HFFc6 (cell line): ENCODE measurements around the gene FLAD1. TPM values are rescaled to one million over a fixed set of nuclear protein-coding genes. Genes with fewer than 3 reads are reported as not detected.

Experiments used
- DNase-seq: peaks from one replicate; pipeline ENCODE4 v3.0.0-alpha.2; 2018
- H3K27ac Mint-ChIP-seq: 2 replicates; pipeline ENCODE4 v1.8.0; 2020; ENCODE audit warnings: mild to moderate bottlenecking, mixed read lengths
- H3K27me3 Mint-ChIP-seq: 2 replicates; pipeline ENCODE4 v1.8.0; 2021; ENCODE audit warnings: mild to moderate bottlenecking, moderate library complexity, mixed read lengths; ENCODE audit not compliant: insufficient read depth
- H3K36me3 Mint-ChIP-seq: 2 replicates; pipeline ENCODE4 v1.8.0; 2021; ENCODE audit warnings: low read depth, mixed read lengths
- H3K4me1 Mint-ChIP-seq: 2 replicates; pipeline ENCODE4 v1.8.0; 2020; ENCODE audit warnings: low read depth, mixed read lengths
- H3K4me3 Mint-ChIP-seq: 2 replicates; pipeline ENCODE4 v1.8.0; 2020; ENCODE audit warnings: mild to moderate bottlenecking, moderate library complexity, mixed read lengths
- H3K9me3 Mint-ChIP-seq: 2 replicates; pipeline ENCODE4 v1.8.0; 2020; ENCODE audit warnings: mild to moderate bottlenecking, mixed read lengths
- microRNA-seq: library from miRNA; unstranded; fragments of <30 nt; microRNA quantifications from one replicate; pipeline ENCODE4, GENCODE V29; 2019
- total RNA-seq, 6 experiments: library from RNA; stranded (reverse); fragmentation: NEBNext Ultra II Directional; extraction: Animal tissue kit (Norgen Biotek cat#: 25700); gene quantifications; 2 replicates in 1 of 6; 3 replicates in 5 of 6; pipeline ENCODE4 v1.2.3, GENCODE V29; 2021
- TF ChIP-seq, protein P1 (sequence below): fragments of 200-600 bp; sonication (generic); IDR thresholded peaks from 2 replicates; pipeline ENCODE4 v1.5.0; 2021; ENCODE audit warnings: antibody characterized with exemption, mild to moderate bottlenecking

The FLAD1 gene
- total RNA-seq, 6 experiments from 2014 or later: 25.1 to 35.3 (median 29.6) TPM

DNA sequence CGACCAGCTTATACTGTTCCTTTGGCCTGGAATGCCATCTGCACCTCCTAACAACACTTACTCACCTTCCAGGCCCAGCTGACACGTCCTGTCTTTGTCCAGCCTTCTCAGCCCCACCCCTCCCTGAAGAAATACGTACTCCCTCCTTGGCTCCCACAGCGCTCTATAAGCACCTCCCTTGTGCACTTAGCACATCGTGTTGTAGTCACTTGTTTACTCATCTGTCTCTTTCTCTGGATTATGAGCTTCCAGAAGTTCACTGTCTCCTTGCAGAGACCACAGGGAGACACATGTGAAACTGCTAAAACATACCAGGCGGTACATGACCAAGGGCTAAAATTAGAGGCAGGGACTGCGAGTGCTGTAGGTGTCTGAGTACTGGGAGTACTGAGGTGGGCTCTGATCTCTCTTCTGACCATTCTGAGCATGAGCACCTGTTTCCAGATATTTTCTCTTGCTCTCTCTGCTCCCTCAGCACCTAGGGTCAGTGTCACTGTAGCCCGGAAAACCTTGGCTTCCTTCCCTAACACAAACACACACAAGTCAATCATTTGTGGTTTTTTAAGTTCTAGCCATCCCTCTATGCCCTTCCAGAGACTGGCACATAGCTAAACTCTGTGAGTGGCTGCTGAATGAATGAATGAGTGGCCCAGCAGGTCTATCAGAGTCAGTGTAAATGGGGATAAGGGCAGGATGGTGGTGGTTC is 55.6 kb downstream of the FLAD1 start:
- H3K27me3 Mint-ChIP-seq: peaks cover 49% of the 10 kb centered on the region
- no peaks in the 10 kb centered on the region for H3K9me3 Mint-ChIP-seq
- no peaks in the 10 kb centered on the region for H3K36me3 Mint-ChIP-seq
- no peak overlapping the region for H3K4me3 Mint-ChIP-seq
- TF ChIP-seq, protein P1, sequence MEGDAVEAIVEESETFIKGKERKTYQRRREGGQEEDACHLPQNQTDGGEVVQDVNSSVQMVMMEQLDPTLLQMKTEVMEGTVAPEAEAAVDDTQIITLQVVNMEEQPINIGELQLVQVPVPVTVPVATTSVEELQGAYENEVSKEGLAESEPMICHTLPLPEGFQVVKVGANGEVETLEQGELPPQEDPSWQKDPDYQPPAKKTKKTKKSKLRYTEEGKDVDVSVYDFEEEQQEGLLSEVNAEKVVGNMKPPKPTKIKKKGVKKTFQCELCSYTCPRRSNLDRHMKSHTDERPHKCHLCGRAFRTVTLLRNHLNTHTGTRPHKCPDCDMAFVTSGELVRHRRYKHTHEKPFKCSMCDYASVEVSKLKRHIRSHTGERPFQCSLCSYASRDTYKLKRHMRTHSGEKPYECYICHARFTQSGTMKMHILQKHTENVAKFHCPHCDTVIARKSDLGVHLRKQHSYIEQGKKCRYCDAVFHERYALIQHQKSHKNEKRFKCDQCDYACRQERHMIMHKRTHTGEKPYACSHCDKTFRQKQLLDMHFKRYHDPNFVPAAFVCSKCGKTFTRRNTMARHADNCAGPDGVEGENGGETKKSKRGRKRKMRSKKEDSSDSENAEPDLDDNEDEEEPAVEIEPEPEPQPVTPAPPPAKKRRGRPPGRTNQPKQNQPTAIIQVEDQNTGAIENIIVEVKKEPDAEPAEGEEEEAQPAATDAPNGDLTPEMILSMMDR: no peak
- H3K4me1 Mint-ChIP-seq: peaks cover 8% of the 10 kb centered on the region
- H3K27ac Mint-ChIP-seq: no peak overlapping the region
- peak; percentile 16 for DNase-seq

DNA sequence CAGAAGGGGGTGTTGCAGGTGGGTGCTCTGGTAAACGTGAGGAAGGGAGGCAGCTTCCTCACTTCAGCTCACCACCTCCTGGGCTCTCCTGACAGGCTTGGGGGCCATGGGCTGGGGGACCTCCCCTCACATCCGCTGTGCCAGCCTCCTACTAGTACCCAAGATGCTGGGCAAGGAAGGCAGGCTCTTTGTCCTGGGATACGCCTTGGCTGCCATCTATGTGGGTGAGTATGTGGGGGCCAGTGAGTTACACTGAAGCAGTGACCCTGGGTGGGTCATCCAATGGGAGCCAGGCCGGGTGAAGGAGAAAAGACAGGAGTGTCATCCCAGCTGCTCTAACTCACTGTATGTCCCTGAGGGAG is 56.1 kb downstream of the FLAD1 start:
- Mint-ChIP-seq H3K4me1 (peaks cover 9% of the 10 kb centered on the region), H3K36me3 (no peaks in the 10 kb centered on the region), H3K9me3 (no peaks in the 10 kb centered on the region), H3K27me3 (peaks cover 43% of the 10 kb centered on the region), H3K27ac (no peak overlapping the region), H3K4me3 (no peak overlapping the region)
- DNase-seq: no peak
- TF ChIP-seq, protein P1: no peak

DNA sequence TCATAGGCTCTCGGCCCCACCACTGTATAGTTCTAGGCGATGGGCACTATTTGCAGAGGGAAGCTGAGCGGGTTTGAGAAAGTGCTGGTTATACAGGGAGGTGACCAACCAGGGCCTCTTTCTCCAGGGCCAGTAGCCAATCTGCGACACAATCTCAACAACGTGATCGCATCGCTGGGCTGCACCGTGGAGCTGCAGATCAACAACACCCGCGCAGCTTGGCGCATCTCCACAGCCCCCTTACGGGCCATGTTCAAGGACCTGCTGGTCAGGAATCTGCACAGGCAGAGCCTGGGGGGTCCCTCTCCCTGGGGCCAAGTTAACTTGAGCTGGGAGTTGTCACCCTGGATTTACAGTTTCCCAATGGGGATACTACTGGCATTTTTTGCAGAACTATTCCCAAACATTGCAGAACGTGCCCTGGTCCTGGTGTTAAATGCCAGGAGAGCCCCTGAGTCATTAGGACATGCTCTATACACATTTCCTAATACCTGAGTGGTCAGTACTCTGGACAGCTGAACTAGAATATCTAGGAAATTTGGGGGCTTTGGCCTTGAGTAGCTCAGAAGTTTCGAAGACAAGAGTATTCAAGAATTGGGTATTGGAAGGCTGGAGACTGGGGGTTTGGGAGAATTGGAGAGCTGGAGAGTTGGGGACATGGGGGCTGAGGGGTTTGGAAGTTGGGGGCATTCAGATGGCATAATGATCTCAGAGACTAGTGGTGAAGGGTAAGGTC is 57.4 kb downstream of the FLAD1 start:
- H3K27me3 Mint-ChIP-seq: peaks cover 32% of the 10 kb centered on the region
- H3K4me3 Mint-ChIP-seq: no peak overlapping the region
- TF ChIP-seq, protein P1: no peak
- H3K4me1 Mint-ChIP-seq: peaks cover 22% of the 10 kb centered on the region
- DNase-seq: no peak
- no peaks in the 10 kb centered on the region for H3K9me3 Mint-ChIP-seq
- H3K27ac Mint-ChIP-seq: no peak overlapping the region
- no peaks in the 10 kb centered on the region for H3K36me3 Mint-ChIP-seq

Small RNA genes within 50 kb of the gene (microRNA-seq; reads per million reads assigned to microRNA genes)
- gene MIR4258: not detected

Other genes starting within 250 kb of the FLAD1 start
- gene KCNN3, start 113.1 kb upstream of the FLAD1 start, total RNA-seq: not detected
- gene PMVK, start 46.6 kb upstream of the FLAD1 start, total RNA-seq: 10 to 100 TPM; 29.1 to 33.4 (median 32.5) TPM
- 10 to 100 TPM; 26.4 to 42.5 (median 28.1) TPM for gene PBXIP1, start 27.2 kb upstream of the FLAD1 start, total RNA-seq
- 10 to 100 TPM; 19.9 to 23.7 (median 21.3) TPM for gene PYGO2, start 21.6 kb upstream of the FLAD1 start, total RNA-seq
- 100 to 1,000 TPM; 371 to 461 (median 401) TPM for gene SHC1, start 12.6 kb upstream of the FLAD1 start, total RNA-seq
- 100 to 1,000 TPM in 3 of 6 experiments, 10 to 100 TPM in 3; 52.7 to 111 (median 98.8) TPM for gene CKS1B, start 8.7 kb upstream of the FLAD1 start, total RNA-seq
- under 1 TPM in 1 of 6 experiments, not detected in 5; 0.46 TPM for gene LENEP, start 10.2 kb downstream of the FLAD1 start, total RNA-seq
- gene ZBTB7B, start 19.5 kb downstream of the FLAD1 start, total RNA-seq: 10 to 100 TPM; 31.1 to 37.1 (median 34.1) TPM
- under 1 TPM in 2 of 6 experiments, not detected in 4; 0.08 to 0.14 TPM for gene DCST2, start 50.4 kb downstream of the FLAD1 start, total RNA-seq
- gene DCST1, start 50.5 kb downstream of the FLAD1 start, total RNA-seq: not detected
- gene ADAM15, start 68.0 kb downstream of the FLAD1 start, total RNA-seq: 10 to 100 TPM; 51.1 to 66.9 (median 63.7) TPM
- 1 to 10 TPM; 3.6 to 5.6 (median 4.8) TPM for gene EFNA4, start 80.4 kb downstream of the FLAD1 start, total RNA-seq
- under 1 TPM; 0.25 to 0.87 (median 0.55) TPM for gene EFNA3, start 95.5 kb downstream of the FLAD1 start, total RNA-seq
- under 1 TPM in 1 of 6 experiments, not detected in 5; 0.19 TPM for gene EFNA1, start 144.5 kb downstream of the FLAD1 start, total RNA-seq
- gene SLC50A1, start 152.5 kb downstream of the FLAD1 start, total RNA-seq: 10 to 100 TPM; 23.5 to 36.4 (median 29.5) TPM
- 100 to 1,000 TPM in 1 of 6 experiments, 10 to 100 TPM in 5; 66.2 to 110 (median 86.2) TPM for gene DPM3, start 157.2 kb downstream of the FLAD1 start, total RNA-seq
- 100 to 1,000 TPM; 231 to 351 (median 285) TPM for gene KRTCAP2, start 190.0 kb downstream of the FLAD1 start, total RNA-seq
- gene TRIM46, start 190.5 kb downstream of the FLAD1 start, total RNA-seq: 1 to 10 TPM; 5.1 to 7.1 (median 6.1) TPM
- gene THBS3, start 224.6 kb downstream of the FLAD1 start, total RNA-seq: 10 to 100 TPM; 13.9 to 20.3 (median 16.9) TPM
- 10 to 100 TPM; 49.8 to 55.4 (median 51.5) TPM for gene MTX1, start 225.4 kb downstream of the FLAD1 start, total RNA-seq